Endothelial cell of umbilical vein (primary cell): Measurements from ENCODE around the gene PAEP. TPM values are rescaled to one million over a fixed set of nuclear protein-coding genes. Genes with fewer than 3 reads are reported as not detected.

Source experiments
- BruUV-seq: library from RNA; stranded (reverse); fragments of 400-500 nt; replicated peaks from 2 replicates; lab custom pipeline; 2021; lab: Mats Ljungman, UMichigan
- CTCF ChIA-PET: fragments of 300-600, 350-600 bp; sonication (Branson Sonifier 250); formaldehyde crosslinking; loops from one replicate; lab custom pipeline; 2021; ENCODE audit warnings: antibody characterized with exemption, inconsistent platforms; lab: Charles Lee
- POLR2A ChIA-PET: fragments of 300-600, 350-600 bp; sonication (Branson Sonifier 250); formaldehyde crosslinking; loops from one replicate; lab custom pipeline; 2021; ENCODE audit warnings: antibody characterized with exemption, inconsistent platforms; lab: Charles Lee
- DNase-seq: peaks from one replicate; pipeline ENCODE4 v3.0.0-alpha.2; 2011; ENCODE audit warnings: low read depth, low spot score
- FAIRE-seq: peaks from 2 replicates; lab custom pipeline; 2011; peaks lifted over from hg19 to GRCh38; lab: Jason Lieb, UNC
- H2AFZ ChIP-seq: 2 replicates; pipeline ENCODE4 v1.6.0; 2012; ENCODE audit warnings: low read depth, low read length, control low read depth, inconsistent platforms
- H3K27ac ChIP-seq: 2 replicates; pipeline ENCODE4 v1.5.1; 2011; ENCODE audit warnings: low read depth, mild to moderate bottlenecking, control low read depth, low read length, moderate library complexity; ENCODE audit not compliant: insufficient read depth
- H3K27me3 ChIP-seq, 2 experiments: 2 replicates each; pipeline versions ENCODE4 v1.6.0 to v1.6.1; 2011; ENCODE audit warnings: low read length in 2 of 2, mixed read lengths in 1 of 2; ENCODE audit not compliant: control insufficient read depth in 2 of 2, insufficient read depth in 2 of 2
- H3K36me3 ChIP-seq, 2 experiments: 2 replicates in 1 of 2; 3 replicates in 1 of 2; pipeline ENCODE4 v1.5.1; 2011; ENCODE audit warnings: low read length in 2 of 2, mild to moderate bottlenecking in 1 of 2, moderate library complexity in 1 of 2; ENCODE audit not compliant: control insufficient read depth in 2 of 2, insufficient read depth in 2 of 2; ENCODE audit errors: extremely low read depth in 1 of 2
- H3K4me1 ChIP-seq: 3 replicates; pipeline ENCODE4 v1.5.1; 2011; ENCODE audit warnings: mild to moderate bottlenecking, low read length; ENCODE audit not compliant: control insufficient read depth, insufficient read depth; ENCODE audit errors: extremely low read depth
- H3K4me2 ChIP-seq: 2 replicates; pipeline ENCODE4 v1.6.1; 2011; ENCODE audit warnings: low read length, control low read depth, mixed read lengths; ENCODE audit not compliant: insufficient read depth
- H3K4me3 ChIP-seq, 3 experiments: fragments of 200-600 bp in 1 of 3; sonication (generic), shearing (Covaris generic) in 1 of 3; replicated peaks in 1 of 3; 2 replicates each; pipeline ENCODE4 v1.5.1; 2011 to 2016; ENCODE audit warnings: control low read depth in 3 of 3, low read length in 3 of 3, mild to moderate bottlenecking in 2 of 3, inconsistent platforms in 1 of 3, low read depth in 1 of 3, moderate library complexity in 1 of 3; ENCODE audit not compliant: insufficient read depth in 1 of 3
- H3K79me2 ChIP-seq: 2 replicates; pipeline ENCODE4 v1.6.0; 2012; ENCODE audit warnings: low read length, inconsistent platforms; ENCODE audit not compliant: control insufficient read depth, insufficient read depth
- H3K9ac ChIP-seq: replicated peaks from 2 replicates; pipeline ENCODE3; 2011; ENCODE audit warnings: low read length, control low read depth; ENCODE audit not compliant: insufficient read depth; ENCODE audit errors: extremely low read depth
- H3K9me1 ChIP-seq: replicated peaks from 3 replicates; pipeline ENCODE4 v1.6.0; 2011; ENCODE audit warnings: mild to moderate bottlenecking, low read length; ENCODE audit not compliant: control insufficient read depth, insufficient read depth; ENCODE audit errors: extremely low read depth
- H3K9me3 ChIP-seq: replicated peaks from 2 replicates; pipeline ENCODE4 v1.5.1; 2012; ENCODE audit warnings: low read length, inconsistent platforms; ENCODE audit not compliant: control insufficient read depth, insufficient read depth
- H4K20me1 ChIP-seq: replicated peaks from 2 replicates; pipeline ENCODE3; 2011; ENCODE audit warnings: mild to moderate bottlenecking, low read length; ENCODE audit not compliant: control insufficient read depth, insufficient read depth; ENCODE audit errors: extremely low read depth
- CTCF ChIP-seq, 2 donors: IDR thresholded peaks; 1 replicate in 1 of 2; 2 replicates in 1 of 2; pipeline ENCODE4 v1.5.1; 2011; ENCODE audit warnings: low read length in 2 of 2, mild to moderate bottlenecking in 2 of 2, moderate library complexity in 2 of 2, control low read depth in 1 of 2, inconsistent platforms in 1 of 2, low read depth in 1 of 2; ENCODE audit not compliant: insufficient read depth in 1 of 2; ENCODE audit errors: extremely low read depth in 1 of 2
- EZH2 ChIP-seq: IDR thresholded peaks from 2 replicates; pipeline ENCODE4 v1.6.1; 2012; ENCODE audit warnings: borderline replicate concordance, low read depth, mild to moderate bottlenecking, moderate library complexity, low read length, inconsistent platforms; ENCODE audit not compliant: severe bottlenecking
- FOS ChIP-seq: IDR thresholded peaks from 2 replicates; pipeline ENCODE4 v1.6.1; 2011; ENCODE audit warnings: mild to moderate bottlenecking, low read length, moderate library complexity, borderline replicate concordance; ENCODE audit not compliant: insufficient read depth
- GATA2 ChIP-seq: IDR thresholded peaks from 2 replicates; pipeline ENCODE4 v1.7.0; 2011; ENCODE audit warnings: low read depth, mild to moderate bottlenecking, moderate library complexity, mixed read lengths, low read length; ENCODE audit not compliant: insufficient read length, insufficient read depth
- JUN ChIP-seq: IDR thresholded peaks from 2 replicates; pipeline ENCODE4 v1.6.1; 2011; ENCODE audit warnings: borderline replicate concordance, low read depth; ENCODE audit not compliant: insufficient read length, insufficient read depth
- MAX ChIP-seq: IDR thresholded peaks from 2 replicates; pipeline ENCODE4 v1.6.1; 2011; ENCODE audit not compliant: insufficient read depth, insufficient read length
- MYC ChIP-seq: IDR thresholded peaks from one replicate; pipeline ENCODE4 v1.6.1; 2011; ENCODE audit warnings: mild to moderate bottlenecking, low read depth, low read length
- POLR2A ChIP-seq: IDR thresholded peaks from 2 replicates; pipeline ENCODE4 v1.6.1; 2012; ENCODE audit warnings: low read depth, mild to moderate bottlenecking, control low read depth, low read length
- POLR2AphosphoS5 ChIP-seq: IDR thresholded peaks from 2 replicates; pipeline ENCODE4 v1.6.1; 2012; ENCODE audit warnings: low read depth, mild to moderate bottlenecking, control low read depth, low read length, moderate library complexity; ENCODE audit not compliant: insufficient read depth
- dilution Hi-C: fragments of 300-500 bp; cut with MboI; formaldehyde crosslinking; loops from one replicate; pipeline ENCODE4 v1.15.0; 2019; ENCODE audit warnings: low sequenced_read_pairs; ENCODE audit not compliant: extremely low pct_ligation_motif_present
- intact Hi-C: fragments of 100-400 bp; cut with micrococcal nuclease; formaldehyde crosslinking; loops from one replicate; pipeline ENCODE4 v1.10.0; 2022
- polyA plus RNA-seq, 4 experiments: library from polyadenylated mRNA; depleted of rRNA in 3 of 4; stranded (reverse) in 3 of 4; unstranded in 1 of 4; fragments of >200 nt; gene quantifications; 2 replicates each; pipeline versions ENCODE4 v1.2.1 to v1.2.3, GENCODE V29; 2011 to 2012; ENCODE audit warnings: missing spikeins in 1 of 4
- total RNA-seq: library from RNA; stranded (reverse); gene quantifications from 2 replicates; pipeline ENCODE4 v1.2.3, GENCODE V29; 2021

Gene PAEP
- total and polyA plus RNA-seq, 2 donors (not counting 3 experiments of a cell fraction or from before 2014, with no cell fraction given): not detected

- no peak for DNase-seq
- TF ChIP-seq EZH2 (no peak), MYC (no peak), JUN (no peak), MAX (no peak), GATA2 (no peak), CTCF (IDR thresholded peaks at IDR 0.05; ENCODE audit: extremely low read depth in 1 of 2, insufficient read depth in 1 of 2, low read depth in 1 of 2, low read length in 2 of 2) (no peak), POLR2A (no peak), FOS (no peak), POLR2AphosphoS5 (no peak)
- H4K20me1 ChIP-seq: no peaks in the 10 kb centered on the region
- dilution Hi-C loops: no loop called here
- BruUV-seq: no TSS peak
- no peaks in the 10 kb centered on the region for H3K9me3 ChIP-seq
- no peak overlapping the region for H3K4me2 ChIP-seq
- POLR2A ChIA-PET: no interaction called here
- no peaks in the 10 kb centered on the region for H3K36me3 ChIP-seq
- no peak overlapping the region for H2AFZ ChIP-seq
- CTCF ChIA-PET: no interaction called here
- H3K79me2 ChIP-seq: no peaks in the 10 kb centered on the region
- peaks cover 0 to 6% of the 10 kb centered on the region in 2 experiments for H3K27me3 ChIP-seq
- H3K9ac ChIP-seq: no peak overlapping the region
- H3K9me1 ChIP-seq: no peaks in the 10 kb centered on the region
- no peak overlapping the region for H3K4me3 ChIP-seq
- no peak overlapping the region for H3K27ac ChIP-seq
- intact Hi-C loops: no loop called here
- peaks cover 6% of the 10 kb centered on the region for H3K4me1 ChIP-seq
- FAIRE-seq: no peak
Measured at GRCh38 chr9:135590486-135591079, 29.0 kb downstream of the PAEP start.
